Activated gamma-delta T cell treated with anti-CD3 and anti-CD28 coated beads, Interleukin-2, amount 50 U/mL, for 16 hours (primary cell): ENCODE data around the gene CCL1.

Source experiments
- DNase-seq: peaks from one replicate; pipeline ENCODE4 v3.0.0-alpha.2; 2020; ENCODE audit warnings: low read depth

Gene CCL1

GRCh38 chr17:34363183-34363661 lies at the start of gene CCL1:
TSS of gene CCL1 (minus strand) at chr17:34363233. CDS start at chr17:34363161, 72 bp downstream.
- DNase-seq: no peak

GRCh38 chr17:34412534-34412933 lies 49.5 kb upstream of the CCL1 start:
- no peak for DNase-seq

GRCh38 chr17:34411646-34412421 lies 48.8 kb upstream of the CCL1 start:
- no peak for DNase-seq

- DNase-seq: no peak
Measured at GRCh38 chr17:34409352-34409751, 46.3 kb upstream of the CCL1 start.

GRCh38 chr17:34408439-34408838 lies 45.4 kb upstream of the CCL1 start:
- DNase-seq: no peak

- DNase-seq: no peak
Measured at GRCh38 chr17:34406226-34406625, 43.2 kb upstream of the CCL1 start.

- no peak for DNase-seq
Measured at GRCh38 chr17:34403006-34403405, 40.0 kb upstream of the CCL1 start.

- no peak for DNase-seq
Measured at GRCh38 chr17:34401165-34401564, 38.1 kb upstream of the CCL1 start.

GRCh38 chr17:34400301-34400931 lies 37.4 kb upstream of the CCL1 start:
- no peak for DNase-seq

- DNase-seq: no peak
Measured at GRCh38 chr17:34399725-34400124, 36.7 kb upstream of the CCL1 start.

- no peak for DNase-seq
Measured at GRCh38 chr17:34398990-34399389, 36.0 kb upstream of the CCL1 start.

GRCh38 chr17:34397265-34397664 lies 34.2 kb upstream of the CCL1 start:
- no peak for DNase-seq

GRCh38 chr17:34393401-34393800 lies 30.4 kb upstream of the CCL1 start:
- DNase-seq: no peak

GRCh38 chr17:34391241-34391640 lies 28.2 kb upstream of the CCL1 start:
- DNase-seq: no peak

- DNase-seq: no peak
Measured at GRCh38 chr17:34390649-34391048, 27.6 kb upstream of the CCL1 start.

- no peak for DNase-seq
Measured at GRCh38 chr17:34389126-34389750, 26.2 kb upstream of the CCL1 start.

GRCh38 chr17:34387566-34387965 lies 24.5 kb upstream of the CCL1 start:
- DNase-seq: no peak

- no peak for DNase-seq
Measured at GRCh38 chr17:34386697-34387550, 23.9 kb upstream of the CCL1 start.

- DNase-seq: no peak
Measured at GRCh38 chr17:34386343-34386696, 23.3 kb upstream of the CCL1 start.

GRCh38 chr17:34384822-34385605 lies 22.0 kb upstream of the CCL1 start:
- no peak for DNase-seq

GRCh38 chr17:34384271-34384670 lies 21.2 kb upstream of the CCL1 start:
- no peak for DNase-seq
